ENCODE data around the gene PPM1N. TPM values are rescaled to one million over a fixed set of nuclear protein-coding genes. Genes with fewer than 3 reads are reported as not detected.

The PPM1N gene
- total and polyA plus RNA-seq, 2 of the 13 experiments (the other 11 are each of a cell fraction or from before 2014, with no cell fraction given) = 0.31 to 1.8 TPM

DNA sequence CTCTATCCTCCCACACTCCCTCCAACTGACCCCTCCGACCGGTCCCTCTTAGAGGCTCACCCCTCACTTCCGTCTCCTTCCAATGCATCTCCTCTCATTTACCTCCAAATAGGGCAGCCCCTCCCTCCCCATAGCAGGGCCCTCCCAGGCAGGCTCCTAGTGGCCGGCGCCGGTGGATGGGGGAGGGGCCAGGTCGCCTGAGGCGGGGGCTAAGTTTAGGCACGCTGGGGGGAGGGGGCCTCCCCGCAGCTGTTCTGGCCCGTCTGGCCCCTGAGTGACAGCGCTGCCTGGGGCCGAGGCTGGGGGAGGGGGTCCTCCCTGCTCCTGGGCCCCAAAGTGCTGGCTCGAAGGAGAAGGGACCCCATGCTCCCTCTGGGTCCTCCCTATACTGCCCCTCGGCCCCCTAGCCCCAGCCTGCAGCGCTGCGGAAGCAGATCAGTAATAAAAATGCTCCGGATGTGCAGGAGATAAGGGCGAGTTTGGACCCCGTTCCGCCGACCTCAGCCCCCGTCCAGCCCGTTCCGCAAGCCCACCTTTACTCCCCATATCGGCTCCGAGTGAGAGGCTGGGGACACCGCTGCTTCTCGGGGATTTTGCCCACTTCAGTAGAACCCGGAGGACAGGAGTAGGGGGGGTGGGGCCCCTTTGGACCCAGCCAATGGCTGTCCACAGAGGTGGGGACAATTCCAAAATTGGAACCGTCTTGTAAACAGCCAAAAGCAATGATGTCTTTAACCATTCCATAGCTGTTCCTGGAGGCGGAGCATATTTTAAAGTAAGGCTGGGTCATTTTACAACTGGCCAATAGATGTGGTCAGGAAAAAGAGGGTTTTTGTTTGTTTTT is 5.4 kb upstream of the PPM1N start (continued):
- TF ChIP-seq, protein P1, sequence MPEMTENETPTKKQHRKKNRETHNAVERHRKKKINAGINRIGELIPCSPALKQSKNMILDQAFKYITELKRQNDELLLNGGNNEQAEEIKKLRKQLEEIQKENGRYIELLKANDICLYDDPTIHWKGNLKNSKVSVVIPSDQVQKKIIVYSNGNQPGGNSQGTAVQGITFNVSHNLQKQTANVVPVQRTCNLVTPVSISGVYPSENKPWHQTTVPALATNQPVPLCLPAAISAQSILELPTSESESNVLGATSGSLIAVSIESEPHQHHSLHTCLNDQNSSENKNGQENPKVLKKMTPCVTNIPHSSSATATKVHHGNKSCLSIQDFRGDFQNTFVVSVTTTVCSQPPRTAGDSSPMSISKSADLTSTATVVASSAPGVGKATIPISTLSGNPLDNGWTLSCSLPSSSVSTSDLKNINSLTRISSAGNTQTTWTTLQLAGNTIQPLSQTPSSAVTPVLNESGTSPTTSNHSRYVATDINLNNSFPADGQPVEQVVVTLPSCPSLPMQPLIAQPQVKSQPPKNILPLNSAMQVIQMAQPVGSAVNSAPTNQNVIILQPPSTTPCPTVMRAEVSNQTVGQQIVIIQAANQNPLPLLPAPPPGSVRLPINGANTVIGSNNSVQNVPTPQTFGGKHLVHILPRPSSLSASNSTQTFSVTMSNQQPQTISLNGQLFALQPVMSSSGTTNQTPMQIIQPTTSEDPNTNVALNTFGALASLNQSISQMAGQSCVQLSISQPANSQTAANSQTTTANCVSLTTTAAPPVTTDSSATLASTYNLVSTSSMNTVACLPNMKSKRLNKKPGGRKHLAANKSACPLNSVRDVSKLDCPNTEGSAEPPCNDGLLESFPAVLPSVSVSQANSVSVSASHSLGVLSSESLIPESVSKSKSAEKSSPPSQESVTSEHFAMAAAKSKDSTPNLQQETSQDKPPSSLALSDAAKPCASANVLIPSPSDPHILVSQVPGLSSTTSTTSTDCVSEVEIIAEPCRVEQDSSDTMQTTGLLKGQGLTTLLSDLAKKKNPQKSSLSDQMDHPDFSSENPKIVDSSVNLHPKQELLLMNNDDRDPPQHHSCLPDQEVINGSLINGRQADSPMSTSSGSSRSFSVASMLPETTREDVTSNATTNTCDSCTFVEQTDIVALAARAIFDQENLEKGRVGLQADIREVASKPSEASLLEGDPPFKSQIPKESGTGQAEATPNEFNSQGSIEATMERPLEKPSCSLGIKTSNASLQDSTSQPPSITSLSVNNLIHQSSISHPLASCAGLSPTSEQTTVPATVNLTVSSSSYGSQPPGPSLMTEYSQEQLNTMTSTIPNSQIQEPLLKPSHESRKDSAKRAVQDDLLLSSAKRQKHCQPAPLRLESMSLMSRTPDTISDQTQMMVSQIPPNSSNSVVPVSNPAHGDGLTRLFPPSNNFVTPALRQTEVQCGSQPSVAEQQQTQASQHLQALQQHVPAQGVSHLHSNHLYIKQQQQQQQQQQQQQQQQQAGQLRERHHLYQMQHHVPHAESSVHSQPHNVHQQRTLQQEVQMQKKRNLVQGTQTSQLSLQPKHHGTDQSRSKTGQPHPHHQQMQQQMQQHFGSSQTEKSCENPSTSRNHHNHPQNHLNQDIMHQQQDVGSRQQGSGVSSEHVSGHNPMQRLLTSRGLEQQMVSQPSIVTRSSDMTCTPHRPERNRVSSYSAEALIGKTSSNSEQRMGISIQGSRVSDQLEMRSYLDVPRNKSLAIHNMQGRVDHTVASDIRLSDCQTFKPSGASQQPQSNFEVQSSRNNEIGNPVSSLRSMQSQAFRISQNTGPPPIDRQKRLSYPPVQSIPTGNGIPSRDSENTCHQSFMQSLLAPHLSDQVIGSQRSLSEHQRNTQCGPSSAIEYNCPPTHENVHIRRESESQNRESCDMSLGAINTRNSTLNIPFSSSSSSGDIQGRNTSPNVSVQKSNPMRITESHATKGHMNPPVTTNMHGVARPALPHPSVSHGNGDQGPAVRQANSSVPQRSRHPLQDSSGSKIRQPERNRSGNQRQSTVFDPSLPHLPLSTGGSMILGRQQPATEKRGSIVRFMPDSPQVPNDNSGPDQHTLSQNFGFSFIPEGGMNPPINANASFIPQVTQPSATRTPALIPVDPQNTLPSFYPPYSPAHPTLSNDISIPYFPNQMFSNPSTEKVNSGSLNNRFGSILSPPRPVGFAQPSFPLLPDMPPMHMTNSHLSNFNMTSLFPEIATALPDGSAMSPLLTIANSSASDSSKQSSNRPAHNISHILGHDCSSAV (CRISPR knock-in tag; IDR thresholded peaks at IDR 0.05; ENCODE audit: borderline replicate concordance) = no peak
- TF ChIP-seq, protein P2, sequence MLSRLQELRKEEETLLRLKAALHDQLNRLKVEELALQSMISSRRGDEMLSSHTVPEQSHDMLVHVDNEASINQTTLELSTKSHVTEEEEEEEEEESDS (CRISPR knock-in tag; IDR thresholded peaks at IDR 0.05; ENCODE audit: borderline replicate concordance) = no peak
- TF ChIP-seq NR2F6 (IDR thresholded peaks at IDR 0.05) (0 out of 2 replicates have a peak, but pooled peaks have one; percentile 10), NR2F6 (CRISPR knock-in tag; IDR thresholded peaks at IDR 0.05) (no peak), CAMTA2 (CRISPR knock-in tag; IDR thresholded peaks at IDR 0.05; ENCODE audit: borderline replicate concordance) (no peak), ZNF878 (CRISPR knock-in tag; IDR thresholded peaks at IDR 0.05) (0 out of 2 replicates have a peak, but pooled peaks have one; percentile 34), SRSF1 (optimal IDR thresholded peaks at IDR 0.05; ENCODE audit: low read depth, low read length) (peak; percentile 41), ZBTB7A (CRISPR knock-in tag; IDR thresholded peaks at IDR 0.05) (peak; percentile 62; the same call in 1 of the 2 replicates), NCOA1 (CRISPR knock-in tag; IDR thresholded peaks at IDR 0.05) (0 out of 2 replicates have a peak, but pooled peaks have one; percentile 28), GFI1 (CRISPR knock-in tag; IDR thresholded peaks at IDR 0.05; ENCODE audit: borderline replicate concordance) (0 out of 2 replicates have a peak, but pooled peaks have one; percentile 38), ZNF441 (CRISPR knock-in tag; IDR thresholded peaks at IDR 0.05; ENCODE audit: borderline replicate concordance) (no peak), ZFX (CRISPR knock-in tag; IDR thresholded peaks at IDR 0.05; ENCODE audit: low read depth) (peak; percentile 35; the same call in 1 of the 2 replicates), ZNF816 (CRISPR knock-in tag; IDR thresholded peaks at IDR 0.05; ENCODE audit: borderline replicate concordance) (0 out of 2 replicates have a peak, but pooled peaks have one; percentile 31), HNRNPLL (IDR thresholded peaks at IDR 0.05; ENCODE audit: low read depth, low read length, poor library complexity, severe bottlenecking) (peak; percentile 22)
- TF ChIP-seq, protein P3, sequence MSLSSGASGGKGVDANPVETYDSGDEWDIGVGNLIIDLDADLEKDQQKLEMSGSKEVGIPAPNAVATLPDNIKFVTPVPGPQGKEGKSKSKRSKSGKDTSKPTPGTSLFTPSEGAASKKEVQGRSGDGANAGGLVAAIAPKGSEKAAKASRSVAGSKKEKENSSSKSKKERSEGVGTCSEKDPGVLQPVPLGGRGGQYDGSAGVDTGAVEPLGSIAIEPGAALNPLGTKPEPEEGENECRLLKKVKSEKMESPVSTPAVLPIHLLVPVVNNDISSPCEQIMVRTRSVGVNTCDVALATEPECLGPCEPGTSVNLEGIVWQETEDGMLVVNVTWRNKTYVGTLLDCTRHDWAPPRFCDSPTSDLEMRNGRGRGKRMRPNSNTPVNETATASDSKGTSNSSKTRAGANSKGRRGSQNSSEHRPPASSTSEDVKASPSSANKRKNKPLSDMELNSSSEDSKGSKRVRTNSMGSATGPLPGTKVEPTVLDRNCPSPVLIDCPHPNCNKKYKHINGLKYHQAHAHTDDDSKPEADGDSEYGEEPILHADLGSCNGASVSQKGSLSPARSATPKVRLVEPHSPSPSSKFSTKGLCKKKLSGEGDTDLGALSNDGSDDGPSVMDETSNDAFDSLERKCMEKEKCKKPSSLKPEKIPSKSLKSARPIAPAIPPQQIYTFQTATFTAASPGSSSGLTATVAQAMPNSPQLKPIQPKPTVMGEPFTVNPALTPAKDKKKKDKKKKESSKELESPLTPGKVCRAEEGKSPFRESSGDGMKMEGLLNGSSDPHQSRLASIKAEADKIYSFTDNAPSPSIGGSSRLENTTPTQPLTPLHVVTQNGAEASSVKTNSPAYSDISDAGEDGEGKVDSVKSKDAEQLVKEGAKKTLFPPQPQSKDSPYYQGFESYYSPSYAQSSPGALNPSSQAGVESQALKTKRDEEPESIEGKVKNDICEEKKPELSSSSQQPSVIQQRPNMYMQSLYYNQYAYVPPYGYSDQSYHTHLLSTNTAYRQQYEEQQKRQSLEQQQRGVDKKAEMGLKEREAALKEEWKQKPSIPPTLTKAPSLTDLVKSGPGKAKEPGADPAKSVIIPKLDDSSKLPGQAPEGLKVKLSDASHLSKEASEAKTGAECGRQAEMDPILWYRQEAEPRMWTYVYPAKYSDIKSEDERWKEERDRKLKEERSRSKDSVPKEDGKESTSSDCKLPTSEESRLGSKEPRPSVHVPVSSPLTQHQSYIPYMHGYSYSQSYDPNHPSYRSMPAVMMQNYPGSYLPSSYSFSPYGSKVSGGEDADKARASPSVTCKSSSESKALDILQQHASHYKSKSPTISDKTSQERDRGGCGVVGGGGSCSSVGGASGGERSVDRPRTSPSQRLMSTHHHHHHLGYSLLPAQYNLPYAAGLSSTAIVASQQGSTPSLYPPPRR (CRISPR knock-in tag; IDR thresholded peaks at IDR 0.05; ENCODE audit: borderline replicate concordance) = peak; percentile 41; the same call in 1 of the 2 replicates
